ENCODE data around the gene OSBPL3. TPM values are rescaled to one million over a fixed set of nuclear protein-coding genes. Genes with fewer than 3 reads are reported as not detected.
A peak's percentile ranks its signal among the peaks of the same experiment; 100 is the strongest.

OSBPL3 gene
- polyA plus RNA-seq, 1 of the 3 experiments (the other 2 are of a cell fraction) = 23.2 TPM

DNA sequence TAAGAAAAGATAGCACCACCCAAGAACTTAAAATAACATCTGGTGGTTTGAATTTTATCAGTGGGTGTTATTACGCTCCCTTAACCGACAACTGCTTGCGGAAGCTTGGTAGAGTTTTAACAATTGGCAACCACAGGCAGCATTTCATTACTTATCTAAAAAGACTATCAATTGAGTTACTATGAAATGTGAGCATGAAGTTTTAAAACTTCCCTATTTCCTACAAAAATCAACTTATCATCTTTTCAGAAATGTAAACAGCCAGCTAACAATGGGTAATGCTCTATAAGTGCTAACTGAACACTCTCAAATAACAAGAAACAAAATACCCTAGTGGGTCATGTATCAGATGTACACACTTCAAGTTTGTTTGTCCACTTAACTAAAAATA lies 68.8 kb downstream of the OSBPL3 start:
- CTCF ChIA-PET = interaction anchor here (0.5 to 2.5 kb wide), 8 partner anchors 15 to 1846 kb away, joined by 3 to 11 read pairs (median 6); partner anchors contain the start of gene OSBPL3
- POLR2A ChIA-PET = interaction anchor here (1.4 kb wide), 1 partner anchor 214 kb away, joined by 4 read pairs; the partner anchor contains the start of gene CYCS
- WGBS (ENCODE audit: low lambda C conversion rate) = 85% methylated on average over 3 of the region's 3 CpGs
- peaks cover 78% of the 10 kb centered on the region for H3K79me2 ChIP-seq (ENCODE audit: insufficient read depth)
- no peaks in the 10 kb centered on the region for H3K36me3 ChIP-seq (replicated peaks in 1 of 2; ENCODE audit: control insufficient read depth in 1 of 2, insufficient read depth in 2 of 2, low read length in 1 of 2)
- H3K4me2 ChIP-seq = peak overlapping the region; percentile 4; the same call in 1 of the 2 replicates
- peaks cover 17 to 40% of the 10 kb centered on the region in 2 experiments for H3K4me1 ChIP-seq (ENCODE audit: control insufficient read depth in 1 of 2, insufficient read depth in 2 of 2, low read depth in 1 of 2, low read length in 1 of 2)
- no peak for DNase-seq
- no peaks in the 10 kb centered on the region for H3K27me3 ChIP-seq (ENCODE audit: insufficient read depth)
- H3K9ac ChIP-seq = no peak overlapping the region
- H2AFZ ChIP-seq (ENCODE audit: low read depth) = no peak overlapping the region
- H3K9me3 ChIP-seq = no peaks in the 10 kb centered on the region
- TF ChIP-seq, protein P1, sequence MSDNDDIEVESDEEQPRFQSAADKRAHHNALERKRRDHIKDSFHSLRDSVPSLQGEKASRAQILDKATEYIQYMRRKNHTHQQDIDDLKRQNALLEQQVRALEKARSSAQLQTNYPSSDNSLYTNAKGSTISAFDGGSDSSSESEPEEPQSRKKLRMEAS (IDR thresholded peaks at IDR 0.05; ENCODE audit: low read depth) = no peak
- TF ChIP-seq POLR2AphosphoS5 (IDR thresholded peaks at IDR 0.05; ENCODE audit: low read depth, low read length) = no peak
- TF ChIP-seq FOXJ3 (CRISPR knock-in tag; IDR thresholded peaks at IDR 0.05) = no peak
- TF ChIP-seq SMC3 (IDR thresholded peaks at IDR 0.05; ENCODE audit: low read depth, low read length) = no peak
- TF ChIP-seq, protein P2, sequence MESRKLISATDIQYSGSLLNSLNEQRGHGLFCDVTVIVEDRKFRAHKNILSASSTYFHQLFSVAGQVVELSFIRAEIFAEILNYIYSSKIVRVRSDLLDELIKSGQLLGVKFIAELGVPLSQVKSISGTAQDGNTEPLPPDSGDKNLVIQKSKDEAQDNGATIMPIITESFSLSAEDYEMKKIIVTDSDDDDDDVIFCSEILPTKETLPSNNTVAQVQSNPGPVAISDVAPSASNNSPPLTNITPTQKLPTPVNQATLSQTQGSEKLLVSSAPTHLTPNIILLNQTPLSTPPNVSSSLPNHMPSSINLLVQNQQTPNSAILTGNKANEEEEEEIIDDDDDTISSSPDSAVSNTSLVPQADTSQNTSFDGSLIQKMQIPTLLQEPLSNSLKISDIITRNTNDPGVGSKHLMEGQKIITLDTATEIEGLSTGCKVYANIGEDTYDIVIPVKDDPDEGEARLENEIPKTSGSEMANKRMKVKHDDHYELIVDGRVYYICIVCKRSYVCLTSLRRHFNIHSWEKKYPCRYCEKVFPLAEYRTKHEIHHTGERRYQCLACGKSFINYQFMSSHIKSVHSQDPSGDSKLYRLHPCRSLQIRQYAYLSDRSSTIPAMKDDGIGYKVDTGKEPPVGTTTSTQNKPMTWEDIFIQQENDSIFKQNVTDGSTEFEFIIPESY (IDR thresholded peaks at IDR 0.05; ENCODE audit: borderline replicate concordance, low read depth) = no peak
- TF ChIP-seq YY1 (IDR thresholded peaks at IDR 0.05; ENCODE audit: low read depth) = no peak
- 0 out of 2 replicates have a peak, but pooled peaks have one; percentile 8 for TF ChIP-seq TCF12 (IDR thresholded peaks at IDR 0.05)
- peak overlapping the region in 1 of 2 experiments; percentile 6; a peak in 2 of 4 replicates for H3K27ac ChIP-seq (ENCODE audit: low read depth in 2 of 2, low read length in 1 of 2)
- H4K20me1 ChIP-seq (ENCODE audit: insufficient read depth) = no peaks in the 10 kb centered on the region
- peaks cover 29% of the 10 kb centered on the region for H3F3A ChIP-seq (replicated peaks; ENCODE audit: insufficient read depth)
- no peak overlapping the region for H3K4me3 ChIP-seq (ENCODE audit: low read depth in 2 of 2, low read length in 1 of 2)
- H3K9me2 ChIP-seq = no peaks in the 10 kb centered on the region

DNA sequence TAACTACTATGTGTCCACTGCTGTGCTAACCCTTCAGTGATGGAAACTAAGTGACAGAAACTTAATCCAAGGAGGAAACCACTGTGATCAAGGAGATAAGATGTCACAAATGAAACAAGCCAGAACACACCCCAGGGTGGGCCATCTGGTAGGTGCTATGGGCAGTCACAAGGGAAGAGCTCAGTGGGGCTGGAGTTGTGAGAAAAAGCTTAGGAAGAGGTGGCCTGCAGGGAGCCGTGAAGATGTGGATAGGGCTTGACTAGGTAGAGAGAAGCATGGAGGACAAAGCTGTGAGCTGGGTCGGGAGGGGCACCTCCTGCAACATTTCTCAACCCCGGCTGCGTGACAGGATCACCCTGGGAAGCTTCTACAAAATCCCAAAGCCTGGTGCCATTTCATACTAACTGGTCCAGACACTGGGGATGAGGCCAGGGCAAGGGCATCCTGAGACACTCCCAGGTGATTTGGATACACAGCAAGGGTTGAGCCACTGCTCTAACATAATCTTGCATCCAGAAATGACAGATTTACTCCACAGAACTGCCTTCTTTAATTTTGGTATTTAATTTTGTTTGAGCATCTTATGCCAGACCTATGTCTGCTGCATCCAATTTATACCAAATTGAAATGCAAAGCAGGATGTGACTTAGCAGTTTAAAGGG lies 69.3 kb downstream of the OSBPL3 start:
- Histone ChIP-seq H2AFZ (ENCODE audit: low read depth) (no peak overlapping the region), H3K4me1 (ENCODE audit: control insufficient read depth in 1 of 2, insufficient read depth in 2 of 2, low read depth in 1 of 2, low read length in 1 of 2) (peaks cover 17 to 41% of the 10 kb centered on the region in 2 experiments), H3K27me3 (ENCODE audit: insufficient read depth) (no peaks in the 10 kb centered on the region), H3K9me3 (no peaks in the 10 kb centered on the region), H3K9me2 (no peaks in the 10 kb centered on the region), H3K79me2 (ENCODE audit: insufficient read depth) (peaks cover 78% of the 10 kb centered on the region), H4K20me1 (ENCODE audit: insufficient read depth) (no peaks in the 10 kb centered on the region), H3K27ac (ENCODE audit: low read depth in 2 of 2, low read length in 1 of 2) (peak overlapping the region in 1 of 2 experiments; percentile 6; a peak in 2 of 4 replicates), H3K4me2 (peak overlapping the region; percentile 4; the same call in 1 of the 2 replicates), H3K36me3 (replicated peaks in 1 of 2; ENCODE audit: control insufficient read depth in 1 of 2, insufficient read depth in 2 of 2, low read length in 1 of 2) (no peaks in the 10 kb centered on the region), H3K4me3 (ENCODE audit: low read depth in 2 of 2, low read length in 1 of 2) (no peak overlapping the region), H3F3A (replicated peaks; ENCODE audit: insufficient read depth) (peaks cover 34% of the 10 kb centered on the region), H3K9ac (no peak overlapping the region)
- no peak for DNase-seq
- WGBS (ENCODE audit: low lambda C conversion rate) = 88% methylated on average over 4 of the region's 4 CpGs
- ChIA-PET CTCF (interaction anchor here (0.5 to 2.5 kb wide), 7 partner anchors 14 to 1847 kb away, joined by 3 to 11 read pairs (median 7); no protein-coding TSS in a partner anchor), POLR2A (interaction anchor here (1.4 kb wide), 1 partner anchor 214 kb away, joined by 4 read pairs; the partner anchor contains the start of gene CYCS)
- TF ChIP-seq, protein P3, sequence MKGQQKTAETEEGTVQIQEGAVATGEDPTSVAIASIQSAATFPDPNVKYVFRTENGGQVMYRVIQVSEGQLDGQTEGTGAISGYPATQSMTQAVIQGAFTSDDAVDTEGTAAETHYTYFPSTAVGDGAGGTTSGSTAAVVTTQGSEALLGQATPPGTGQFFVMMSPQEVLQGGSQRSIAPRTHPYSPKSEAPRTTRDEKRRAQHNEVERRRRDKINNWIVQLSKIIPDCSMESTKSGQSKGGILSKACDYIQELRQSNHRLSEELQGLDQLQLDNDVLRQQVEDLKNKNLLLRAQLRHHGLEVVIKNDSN (IDR thresholded peaks at IDR 0.05; ENCODE audit: borderline replicate concordance, low read depth) = no peak
- TF ChIP-seq, protein P4, sequence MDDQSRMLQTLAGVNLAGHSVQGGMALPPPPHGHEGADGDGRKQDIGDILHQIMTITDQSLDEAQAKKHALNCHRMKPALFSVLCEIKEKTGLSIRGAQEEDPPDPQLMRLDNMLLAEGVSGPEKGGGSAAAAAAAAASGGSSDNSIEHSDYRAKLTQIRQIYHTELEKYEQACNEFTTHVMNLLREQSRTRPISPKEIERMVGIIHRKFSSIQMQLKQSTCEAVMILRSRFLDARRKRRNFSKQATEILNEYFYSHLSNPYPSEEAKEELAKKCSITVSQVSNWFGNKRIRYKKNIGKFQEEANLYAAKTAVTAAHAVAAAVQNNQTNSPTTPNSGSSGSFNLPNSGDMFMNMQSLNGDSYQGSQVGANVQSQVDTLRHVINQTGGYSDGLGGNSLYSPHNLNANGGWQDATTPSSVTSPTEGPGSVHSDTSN (IDR thresholded peaks at IDR 0.05) = peak; percentile 40; the same call in 1 of the 2 replicates
- peak; percentile 82 for TF ChIP-seq TCF12 (IDR thresholded peaks at IDR 0.05)
- no peak for TF ChIP-seq RAD21 (IDR thresholded peaks at IDR 0.05; ENCODE audit: low read length)
- TF ChIP-seq, protein P5, sequence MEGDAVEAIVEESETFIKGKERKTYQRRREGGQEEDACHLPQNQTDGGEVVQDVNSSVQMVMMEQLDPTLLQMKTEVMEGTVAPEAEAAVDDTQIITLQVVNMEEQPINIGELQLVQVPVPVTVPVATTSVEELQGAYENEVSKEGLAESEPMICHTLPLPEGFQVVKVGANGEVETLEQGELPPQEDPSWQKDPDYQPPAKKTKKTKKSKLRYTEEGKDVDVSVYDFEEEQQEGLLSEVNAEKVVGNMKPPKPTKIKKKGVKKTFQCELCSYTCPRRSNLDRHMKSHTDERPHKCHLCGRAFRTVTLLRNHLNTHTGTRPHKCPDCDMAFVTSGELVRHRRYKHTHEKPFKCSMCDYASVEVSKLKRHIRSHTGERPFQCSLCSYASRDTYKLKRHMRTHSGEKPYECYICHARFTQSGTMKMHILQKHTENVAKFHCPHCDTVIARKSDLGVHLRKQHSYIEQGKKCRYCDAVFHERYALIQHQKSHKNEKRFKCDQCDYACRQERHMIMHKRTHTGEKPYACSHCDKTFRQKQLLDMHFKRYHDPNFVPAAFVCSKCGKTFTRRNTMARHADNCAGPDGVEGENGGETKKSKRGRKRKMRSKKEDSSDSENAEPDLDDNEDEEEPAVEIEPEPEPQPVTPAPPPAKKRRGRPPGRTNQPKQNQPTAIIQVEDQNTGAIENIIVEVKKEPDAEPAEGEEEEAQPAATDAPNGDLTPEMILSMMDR (IDR thresholded peaks at IDR 0.05) = no peak
- TF ChIP-seq FOXJ3 (CRISPR knock-in tag; IDR thresholded peaks at IDR 0.05) = no peak
- TF ChIP-seq EP300 (IDR thresholded peaks at IDR 0.05; ENCODE audit: borderline replicate concordance in 1 of 2, low read depth in 1 of 2, low read length in 1 of 2) = peak in 1 of 2 experiments; percentile 59; a peak in 1 of 4 replicates
- peak; percentile 53 for TF ChIP-seq GATA2 (CRISPR knock-in tag; IDR thresholded peaks at IDR 0.05)
- no peak for TF ChIP-seq FOXM1 (IDR thresholded peaks at IDR 0.05; ENCODE audit: low read depth)
- TF ChIP-seq RXRA (IDR thresholded peaks at IDR 0.05; ENCODE audit: borderline replicate concordance, low read depth) = no peak

All from SK-N-SH (cell line).